HG03460 (cell line): ENCODE data around the gene IL1RN.

Experiments used
- ATAC-seq: cut with Tn5 transposase; IDR thresholded peaks from one replicate; pipeline ENCODE4 v1.9.1; 2021; ENCODE audit not compliant: unreplicated experiment

IL1RN gene

GRCh38 chr2:113103277-113103676, 24.1 kb upstream of the IL1RN start:
- no peak for ATAC-seq

DNA sequence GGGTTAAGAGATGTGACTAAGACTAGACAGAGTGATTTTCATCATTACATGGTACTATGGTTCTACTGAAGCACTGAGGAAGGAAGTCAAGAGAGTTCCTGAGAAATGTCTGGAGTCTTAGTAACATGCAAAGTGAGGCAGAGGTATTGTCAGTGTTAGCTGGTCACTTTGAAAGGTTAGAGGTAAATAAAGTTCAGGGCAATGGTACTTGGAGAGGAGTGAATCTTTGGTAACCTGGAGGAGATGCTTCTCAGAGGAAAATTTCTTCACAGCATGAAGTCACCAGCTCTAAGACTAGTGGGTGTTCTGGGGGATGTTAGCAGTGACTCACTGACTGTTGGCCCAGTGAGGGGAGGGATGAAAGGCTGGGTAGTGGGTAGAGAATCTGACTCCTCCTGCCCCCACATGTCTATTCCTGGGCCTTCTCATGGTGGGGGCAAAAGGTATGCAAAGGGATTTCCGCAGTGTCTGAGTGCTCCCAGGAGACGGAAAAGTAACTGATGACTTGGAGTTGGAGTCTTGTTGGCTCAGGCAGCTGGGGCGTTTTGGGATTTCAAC, 23.3 kb upstream of the IL1RN start:
- ATAC-seq: no peak

DNA sequence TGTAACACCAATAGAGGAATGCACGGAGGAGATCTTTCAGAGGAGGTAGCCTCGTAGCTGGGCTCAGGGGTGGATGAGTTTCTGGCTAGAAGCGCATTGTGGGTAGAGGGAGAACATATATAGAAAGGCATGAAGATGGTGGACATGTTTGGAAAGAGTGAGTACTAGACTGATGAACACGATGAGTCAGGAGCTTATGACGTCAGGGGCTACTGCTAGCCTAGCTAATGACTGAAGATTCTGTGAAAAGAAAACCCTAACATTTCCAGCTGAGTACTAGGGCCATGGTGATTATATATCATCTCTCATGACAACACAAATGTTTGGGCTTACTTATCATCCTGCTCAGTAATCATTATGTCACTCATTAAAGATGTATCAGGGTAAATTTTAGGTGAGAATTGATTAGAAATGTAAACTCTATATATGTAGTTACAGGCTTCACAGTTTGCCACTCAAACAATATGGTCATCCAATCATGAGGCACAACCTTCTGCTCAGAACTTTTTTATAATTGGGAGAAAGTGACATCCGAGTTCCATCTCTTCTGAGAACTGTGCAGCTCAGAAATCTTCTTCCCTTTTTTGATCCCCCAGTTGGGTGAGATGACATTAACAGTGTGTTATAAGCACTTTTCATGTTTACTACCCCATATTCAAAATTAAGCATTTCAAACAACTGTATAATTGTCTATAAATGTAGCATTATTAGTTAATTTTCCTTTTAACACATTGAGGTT, 22.2 kb upstream of the IL1RN start:
- ATAC-seq: no peak

DNA sequence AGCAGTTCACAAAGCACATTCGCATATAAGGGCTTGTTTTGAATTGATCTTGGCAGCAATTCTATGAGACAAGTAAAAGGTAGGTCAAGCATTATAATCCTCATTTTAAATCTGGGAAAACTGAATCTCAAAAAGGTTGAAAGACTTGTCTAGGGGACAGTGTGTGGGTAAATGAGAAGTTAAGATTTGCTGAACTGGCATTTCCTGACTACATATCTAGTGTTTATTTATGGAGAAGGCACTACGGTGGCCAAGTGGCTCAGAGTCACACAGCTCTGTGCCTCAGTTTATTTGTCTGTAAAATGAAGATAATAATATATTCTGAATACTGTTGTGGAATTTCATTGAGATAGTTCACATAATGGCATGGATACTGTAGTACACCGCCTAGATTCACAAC, 16.3 kb upstream of the IL1RN start:
- no peak for ATAC-seq

- ATAC-seq: no peak
Observed at GRCh38 chr2:113111823-113112287, 15.5 kb upstream of the IL1RN start.

DNA sequence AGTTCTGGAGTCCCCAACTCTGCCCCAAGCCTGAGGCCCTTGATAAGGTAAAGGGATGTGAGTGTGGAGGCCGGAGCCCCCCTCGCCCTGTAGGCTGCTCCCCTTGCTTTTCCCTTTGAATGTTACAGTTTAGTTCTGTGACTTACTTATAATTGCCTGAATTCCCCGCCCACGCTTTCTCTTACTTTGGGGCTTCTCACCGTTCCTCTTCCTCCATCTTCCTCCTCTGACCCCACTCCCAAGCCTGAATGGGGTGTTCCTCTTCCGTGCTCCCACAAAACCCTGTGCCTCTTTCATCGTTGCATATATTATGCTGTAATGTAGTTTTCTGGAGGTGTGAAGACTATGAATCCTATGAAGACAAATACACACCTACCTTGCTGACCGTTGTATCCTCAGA, 15.0 kb upstream of the IL1RN start:
- no peak for ATAC-seq

- no peak for ATAC-seq
Observed at GRCh38 chr2:113112871-113113270, 14.5 kb upstream of the IL1RN start.

DNA sequence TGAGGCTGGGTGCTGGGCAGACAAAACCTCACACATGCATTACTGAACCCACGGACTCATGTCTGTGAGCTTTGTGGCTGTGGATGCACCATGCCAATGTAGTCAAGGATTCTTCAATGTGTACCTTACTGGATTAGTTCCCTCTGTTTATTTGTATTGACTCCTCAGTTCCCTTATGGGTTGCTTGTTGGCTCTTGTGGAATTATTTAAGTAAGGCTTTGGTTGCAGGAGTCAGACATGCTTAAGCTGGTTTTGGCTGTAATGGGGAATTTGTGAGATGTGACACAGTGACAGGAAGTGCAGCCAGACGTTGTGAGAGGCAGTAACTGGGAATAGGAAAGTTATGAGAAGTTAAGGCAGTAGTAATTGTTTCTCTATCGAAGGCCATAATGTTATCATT, 13.6 kb upstream of the IL1RN start:
- no peak for ATAC-seq

DNA sequence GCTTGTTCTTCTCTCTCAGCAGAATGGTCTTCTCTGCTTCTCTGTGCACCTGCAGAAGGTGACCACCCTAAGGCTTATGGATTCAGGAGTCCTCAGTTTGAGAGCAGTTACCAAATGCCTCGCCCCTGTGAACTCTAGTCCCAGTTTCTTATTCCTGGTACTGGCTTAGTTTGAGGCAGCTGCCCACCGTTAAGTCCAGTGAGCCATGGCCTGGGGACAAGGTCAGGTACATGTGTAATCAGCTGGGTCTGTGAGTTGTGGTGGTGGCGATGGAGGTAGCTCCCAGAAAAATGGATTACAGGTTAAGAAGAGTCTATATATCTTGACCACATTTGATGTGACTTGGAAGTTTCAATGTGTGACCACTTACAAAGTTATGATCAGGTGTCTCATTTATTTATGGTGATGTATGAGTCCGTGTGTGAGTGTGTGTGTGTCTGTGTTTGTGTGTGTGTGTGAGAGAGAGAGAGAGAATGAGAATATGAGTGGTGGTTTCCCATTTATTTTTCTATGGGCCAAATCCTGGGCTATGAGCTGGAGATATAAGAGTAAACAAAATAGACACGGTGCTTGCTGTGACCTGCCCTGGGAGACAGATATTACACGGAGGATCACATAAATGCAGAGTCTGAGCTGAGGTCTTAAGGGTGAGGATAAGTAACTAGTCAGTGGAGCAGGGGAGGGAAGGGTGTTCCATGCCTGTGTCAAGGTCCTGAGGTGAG, 13.0 kb upstream of the IL1RN start:
- ATAC-seq: no peak

GRCh38 chr2:113114996-113115395, 12.4 kb upstream of the IL1RN start:
- no peak for ATAC-seq

DNA sequence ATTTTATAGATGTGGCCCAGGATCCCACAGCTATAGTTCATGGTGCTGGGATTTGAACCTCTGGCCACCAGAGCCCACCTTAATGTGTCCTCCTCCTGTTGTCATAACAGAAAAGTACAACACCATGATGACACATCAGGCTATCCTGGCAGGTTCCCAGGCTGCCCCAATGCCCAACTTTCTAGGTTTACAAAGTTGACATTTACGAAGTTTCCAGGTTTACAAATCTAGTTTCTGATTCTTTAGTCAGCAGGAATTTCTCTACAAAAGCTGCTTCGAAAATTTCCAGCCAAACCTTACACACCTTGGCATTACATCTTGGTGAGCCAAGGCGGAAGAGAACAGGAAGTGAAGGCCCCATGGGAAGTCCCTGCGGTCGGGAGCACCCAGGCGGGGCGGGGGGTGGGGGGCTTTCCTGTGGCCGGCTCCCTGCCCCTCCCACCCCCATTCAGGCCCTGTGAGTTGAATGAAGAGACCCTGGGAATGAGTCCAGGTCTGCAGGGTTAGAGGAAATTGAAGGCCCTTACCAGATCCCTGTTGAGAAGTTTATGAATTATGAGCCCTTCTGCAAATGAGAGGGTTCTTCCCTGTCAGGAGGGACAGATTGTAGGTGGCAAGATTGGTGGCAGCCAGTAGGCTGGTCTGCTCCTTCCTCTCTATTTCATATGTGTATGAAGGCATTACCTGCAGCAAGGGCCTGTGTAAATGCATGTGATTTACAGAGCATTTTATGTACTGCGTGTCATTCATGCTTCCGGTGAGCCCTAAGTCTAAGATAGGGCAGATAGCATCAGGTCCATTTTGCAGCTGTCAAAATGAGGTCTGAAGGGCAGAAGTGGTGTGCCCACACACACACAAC, 11.1 kb upstream of the IL1RN start:
- peak; percentile 68 for ATAC-seq

DNA sequence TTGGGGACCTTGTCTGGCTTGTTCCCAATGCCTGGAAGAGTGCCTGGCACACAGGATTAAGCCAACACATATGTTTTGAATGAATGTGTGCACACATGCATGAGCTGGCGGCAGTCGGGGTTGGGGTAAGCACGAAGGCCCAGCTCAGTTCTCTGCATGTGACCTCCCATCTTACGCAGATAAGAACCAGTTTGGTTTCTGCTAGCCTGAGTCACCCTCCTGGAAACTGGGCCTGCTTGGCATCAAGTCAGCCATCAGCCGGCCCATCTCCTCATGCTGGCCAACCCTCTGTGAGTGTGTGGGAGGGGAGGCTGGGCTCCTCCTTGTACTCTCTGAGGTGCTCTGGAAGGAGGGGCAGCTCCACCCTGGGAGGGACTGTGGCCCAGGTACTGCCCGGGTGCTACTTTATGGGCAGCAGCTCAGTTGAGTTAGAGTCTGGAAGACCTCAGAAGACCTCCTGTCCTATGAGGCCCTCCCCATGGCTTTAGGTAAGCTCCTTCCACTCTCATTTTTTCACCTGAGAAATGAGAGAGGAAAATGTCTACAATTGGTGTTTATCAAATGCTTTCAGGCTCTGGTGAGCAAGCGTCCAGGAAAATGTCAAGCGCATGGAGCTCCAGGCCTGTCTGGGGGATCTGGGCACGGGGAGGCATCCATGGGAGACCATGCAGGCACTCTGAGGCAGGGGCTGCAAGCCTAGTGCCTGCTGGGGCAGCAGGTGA, 9.7 kb upstream of the IL1RN start:
- no peak for ATAC-seq

DNA sequence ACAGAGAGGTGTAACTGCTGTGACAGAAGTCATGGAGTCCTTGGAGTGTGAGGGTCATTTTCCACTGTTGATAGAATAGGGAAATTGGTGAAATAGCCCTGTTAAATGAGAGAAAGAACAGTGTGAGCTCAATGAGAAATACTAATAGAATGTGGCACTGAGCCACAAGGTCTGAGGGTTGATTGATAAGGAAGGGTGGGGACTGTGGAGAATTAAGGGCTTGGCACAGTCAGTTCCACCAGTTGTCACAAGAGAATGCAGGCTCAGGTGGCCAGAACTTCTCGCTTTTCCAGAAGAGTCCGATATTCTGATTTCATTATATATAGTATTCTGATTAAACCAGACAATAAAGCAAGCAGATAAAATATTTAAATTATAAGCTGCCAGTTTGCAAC, 9.1 kb upstream of the IL1RN start:
- no peak for ATAC-seq

DNA sequence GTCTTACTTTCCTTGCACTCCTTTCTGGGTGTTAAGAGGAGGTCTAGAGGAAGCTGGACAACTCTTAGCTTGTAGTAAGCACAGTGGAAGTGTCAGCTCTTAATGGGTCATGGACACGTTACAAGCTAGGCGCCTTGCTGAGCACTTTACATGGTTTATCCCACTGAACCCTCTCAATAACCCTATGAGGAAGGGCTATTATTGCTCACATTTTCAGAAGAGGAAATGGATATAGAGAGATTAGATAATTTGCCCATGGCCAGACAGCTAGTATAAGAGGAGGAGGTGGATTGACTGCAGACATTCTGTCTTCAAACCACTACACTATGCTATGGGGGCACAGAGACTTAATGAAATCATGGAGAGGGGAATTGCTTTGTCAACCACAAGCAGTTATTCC, 8.3 kb upstream of the IL1RN start:
- no peak for ATAC-seq

DNA sequence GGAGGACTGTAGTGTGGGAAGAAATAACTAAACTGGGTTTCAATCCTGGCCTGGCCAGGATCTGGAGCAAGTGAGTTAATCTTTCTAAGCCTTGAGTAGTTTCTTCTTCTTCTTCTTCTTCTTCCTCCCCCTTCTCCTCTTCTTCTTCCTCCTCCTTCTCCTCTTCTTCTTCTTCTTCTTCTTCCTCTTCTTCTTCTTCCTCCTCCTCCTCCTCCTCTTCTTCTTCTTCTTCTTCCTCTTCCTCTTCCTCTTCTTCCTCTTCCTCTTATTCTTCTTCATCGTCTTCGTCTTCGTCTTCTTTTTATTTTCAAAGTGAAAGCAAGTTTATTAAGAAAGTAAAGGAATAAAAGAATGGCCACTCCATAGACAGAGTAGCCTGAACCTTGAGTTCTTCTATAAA, 6.5 kb upstream of the IL1RN start:
- ATAC-seq: no peak

DNA sequence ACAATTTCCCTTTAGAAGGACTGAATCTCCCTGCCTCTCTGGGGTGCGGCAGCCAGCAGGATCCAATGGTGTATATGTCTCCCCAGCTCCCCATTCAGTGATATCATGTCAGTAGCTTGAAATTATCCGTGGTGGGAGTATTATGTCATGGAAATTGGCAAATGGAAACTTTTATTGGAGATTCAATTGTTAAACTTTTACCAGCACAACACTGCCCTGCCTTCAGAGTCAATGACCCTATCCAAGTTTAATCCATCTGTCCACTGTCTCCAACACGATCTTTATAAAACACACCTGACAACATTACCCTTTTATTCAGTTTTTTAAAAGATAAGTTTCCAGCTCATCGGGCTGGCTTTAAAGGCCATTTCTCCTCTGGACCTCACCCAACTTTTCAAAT, 5.0 kb upstream of the IL1RN start:
- ATAC-seq: no peak

DNA sequence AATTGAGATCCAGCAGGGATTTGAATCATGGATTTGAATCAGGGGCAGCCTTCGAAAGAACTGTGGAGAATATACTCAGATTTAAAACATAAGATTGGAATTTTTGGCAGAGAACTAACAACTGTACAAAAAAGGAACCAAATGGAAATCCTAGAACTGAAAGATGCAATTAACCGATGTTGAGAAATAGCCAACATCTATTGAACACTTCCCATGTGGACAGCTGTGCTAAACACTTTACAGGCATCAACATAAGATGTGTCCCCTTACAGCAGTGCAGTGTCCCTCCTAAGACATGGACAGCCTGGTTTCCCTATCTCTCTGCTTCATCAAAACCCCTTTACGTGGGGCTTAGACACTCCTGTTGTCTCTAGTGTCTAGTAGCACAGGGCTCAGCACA, 3.7 kb upstream of the IL1RN start:
- no peak for ATAC-seq

DNA sequence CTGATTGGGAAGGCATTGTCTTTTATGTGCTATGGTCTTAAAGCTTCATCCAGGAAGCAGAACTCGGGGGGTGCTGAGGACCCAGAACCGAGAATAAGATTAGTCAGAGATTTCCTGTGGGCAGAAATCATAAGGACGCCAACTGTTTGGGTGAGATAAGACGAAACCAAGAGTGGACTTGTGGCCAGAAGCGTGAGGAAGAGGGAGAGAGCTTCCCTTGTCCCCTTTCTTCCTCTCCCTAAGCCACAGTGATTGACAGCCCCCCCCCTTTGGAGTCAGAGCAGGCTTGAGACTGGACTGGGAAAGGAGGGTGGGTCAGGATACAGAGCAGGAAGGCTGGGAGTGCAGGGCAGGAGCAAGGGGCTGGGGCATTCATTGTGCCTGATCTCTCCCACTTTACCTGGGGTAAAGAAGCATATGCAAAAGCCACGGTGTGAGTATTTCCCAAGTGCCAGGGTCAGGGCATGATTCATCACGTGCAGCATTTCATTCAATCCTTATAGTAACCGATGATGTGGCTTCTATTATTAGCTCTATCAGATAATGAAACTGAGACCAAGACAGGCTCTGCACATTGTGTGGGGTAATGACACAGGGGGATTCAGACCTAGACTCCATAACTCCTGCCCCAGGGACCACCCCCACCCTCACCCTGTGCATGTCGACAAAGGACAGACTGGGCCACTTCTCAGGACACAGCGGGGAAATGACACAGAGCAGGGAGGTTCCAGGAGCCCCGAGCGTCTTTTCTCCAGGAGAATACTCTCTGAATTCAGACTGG, 3.0 kb upstream of the IL1RN start:
- ATAC-seq: peak; percentile 52

GRCh38 chr2:113124984-113125855, 2.2 kb upstream of the IL1RN start:
- ATAC-seq: peak; percentile 19
